HG02763 (cell line): Measurements from ENCODE around the gene MRPL52.
"Not testable (repeated sequence)": the region's sequence is repeated elsewhere in the genome, so short reads cannot be mapped to it uniquely, and the experiment has no call there.

Experiments
- ATAC-seq: cut with Tn5 transposase; IDR thresholded peaks from one replicate; pipeline ENCODE4 v1.9.1; 2021; ENCODE audit warnings: mild to moderate bottlenecking, moderate library complexity; ENCODE audit not compliant: unreplicated experiment

The MRPL52 gene

GRCh38 chr14:22837750-22838538 lies 8.3 kb downstream of the MRPL52 start:
- ATAC-seq, result no peak

- no peak for ATAC-seq
Measured at GRCh38 chr14:22838631-22839041, 8.9 kb downstream of the MRPL52 start.

- ATAC-seq, result no peak
Measured at GRCh38 chr14:22839159-22839779, 9.6 kb downstream of the MRPL52 start.

GRCh38 chr14:22841311-22841710 lies 11.6 kb downstream of the MRPL52 start:
- no peak for ATAC-seq

GRCh38 chr14:22841769-22842168 lies 12.1 kb downstream of the MRPL52 start:
- ATAC-seq, result no peak

GRCh38 chr14:22842211-22843122 lies 12.8 kb downstream of the MRPL52 start:
- ATAC-seq, result no peak

- no peak for ATAC-seq
Measured at GRCh38 chr14:22843123-22843925, 13.6 kb downstream of the MRPL52 start.

GRCh38 chr14:22844221-22845102 lies 14.8 kb downstream of the MRPL52 start:
- ATAC-seq, result no peak

- no peak for ATAC-seq
Measured at GRCh38 chr14:22845103-22845394, 15.4 kb downstream of the MRPL52 start.

GRCh38 chr14:22845821-22846625 lies 16.3 kb downstream of the MRPL52 start:
- no peak for ATAC-seq

- no peak for ATAC-seq
Measured at GRCh38 chr14:22846811-22847307, 17.2 kb downstream of the MRPL52 start.

- ATAC-seq, result no peak
Measured at GRCh38 chr14:22847661-22848341, 18.1 kb downstream of the MRPL52 start.

- ATAC-seq, result no peak
Measured at GRCh38 chr14:22848351-22849164, 18.9 kb downstream of the MRPL52 start.

GRCh38 chr14:22849212-22849819 lies 19.6 kb downstream of the MRPL52 start:
- no peak for ATAC-seq

- ATAC-seq, result no peak
Measured at GRCh38 chr14:22850944-22851764, 21.5 kb downstream of the MRPL52 start.

GRCh38 chr14:22852178-22852577 lies 22.5 kb downstream of the MRPL52 start:
- ATAC-seq, result not testable (repeated sequence)
